Head of caudate nucleus (tissue), 42 donors: ENCODE results near the gene CAPN8.
"Not testable (repeated sequence)": the region's sequence is repeated elsewhere in the genome, so short reads cannot be mapped to it uniquely, and the experiment has no call there.

Source experiments
- DNase-seq, 42 donors: peaks; one replicate each; pipeline versions ENCODE4 v3.0.0 to v3.0.0-alpha.2; 2020 to 2021; ENCODE audit warnings: mixed read lengths in 7 of 42
- intact Hi-C: fragments of 100-400 bp; cut with DNase I; formaldehyde crosslinking; loops from one replicate; pipeline ENCODE4 v1.15.0; 2022

The CAPN8 gene

GRCh38 chr1:223545343-223545742 is 120.2 kb downstream of the CAPN8 start:
- DNase-seq: no peak
- intact Hi-C loops: no loop called here

DNA sequence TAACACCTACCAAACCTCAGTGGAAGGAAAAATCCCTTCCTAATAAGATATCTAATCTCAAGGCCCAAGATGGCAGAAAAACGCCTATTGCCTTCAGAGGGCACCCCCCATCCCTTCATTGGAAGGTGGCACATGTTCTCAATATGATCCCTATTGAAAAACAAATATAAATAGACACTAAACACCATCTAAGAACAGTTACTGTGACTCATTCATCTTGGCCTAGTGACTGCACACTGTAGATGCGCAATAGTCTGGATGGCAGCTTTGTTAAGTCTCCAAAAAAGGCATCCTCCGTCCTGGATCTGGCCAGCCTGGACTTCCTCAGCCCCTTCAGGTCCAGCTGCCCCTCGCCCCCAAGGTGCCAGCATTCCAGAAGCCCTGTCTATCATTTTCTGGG is 121.9 kb downstream of the CAPN8 start:
- intact Hi-C loops: no loop called here
- DNase-seq: no peak

DNA sequence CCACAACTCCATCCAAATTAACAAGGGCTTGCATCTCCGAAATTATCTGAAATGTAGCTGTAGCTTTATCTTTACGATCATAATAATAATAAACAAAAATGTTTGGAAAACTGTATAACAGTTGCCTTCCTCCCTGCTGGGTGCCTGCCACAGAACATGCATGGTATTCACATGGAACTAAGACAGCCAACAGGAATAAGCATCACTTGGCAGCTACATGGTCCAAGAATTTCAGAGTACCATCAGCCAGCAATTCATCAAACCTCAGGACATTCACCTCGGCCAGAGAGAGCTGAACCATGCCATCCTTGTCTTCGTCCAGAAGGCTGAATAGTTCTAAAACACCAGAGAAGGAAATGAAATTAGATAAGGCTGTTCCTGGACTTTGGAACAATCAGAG is 122.7 kb downstream of the CAPN8 start:
- DNase-seq: no peak
- intact Hi-C loops: no loop called here

GRCh38 chr1:223540485-223541106 is 124.9 kb downstream of the CAPN8 start:
- intact Hi-C loops: no loop called here
- no peak for DNase-seq

DNA sequence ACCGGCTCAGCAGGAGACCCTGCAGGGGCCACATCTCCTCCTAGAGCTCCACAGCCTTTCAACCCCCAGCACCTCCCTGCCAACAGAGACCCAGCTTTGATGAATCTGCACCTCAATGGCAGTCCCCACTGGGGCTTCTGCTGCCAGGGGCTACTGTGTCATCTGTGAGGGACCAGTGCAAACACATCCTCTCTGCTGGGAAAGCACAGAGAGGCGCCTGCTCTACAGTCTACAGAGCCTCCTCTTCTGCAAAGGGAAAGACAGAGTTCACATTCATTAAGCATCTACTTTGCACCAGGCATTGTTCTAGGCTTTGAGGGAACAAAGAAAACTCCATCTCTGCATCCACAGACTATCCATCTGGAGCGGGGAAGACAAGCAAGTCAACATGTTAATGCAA is 125.8 kb downstream of the CAPN8 start:
- DNase-seq: no peak
- intact Hi-C loops: no loop called here

DNA sequence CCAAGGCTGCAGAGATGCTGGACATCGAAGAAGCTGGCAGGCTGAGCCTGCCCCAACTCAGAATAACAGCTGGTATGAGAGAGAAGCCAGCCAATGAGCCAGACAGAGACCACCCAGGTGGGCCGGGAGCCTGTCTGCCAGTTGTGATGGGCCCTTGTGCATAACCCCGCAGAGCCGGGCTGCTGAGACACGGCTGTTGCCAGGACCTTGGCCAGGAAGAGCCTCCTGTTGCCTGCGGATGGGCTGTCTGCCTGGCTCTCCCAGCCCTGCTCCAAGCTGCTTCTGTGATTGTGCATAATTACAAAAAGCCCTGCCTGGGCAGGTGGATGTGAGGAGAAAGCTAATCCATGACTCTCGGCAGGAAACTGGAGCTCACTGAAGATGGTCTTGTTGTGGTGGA is 126.5 kb downstream of the CAPN8 start:
- intact Hi-C loops: no loop called here
- peak in 8 of 42 donors; percentile 5 to 46 (median 16) for DNase-seq

DNA sequence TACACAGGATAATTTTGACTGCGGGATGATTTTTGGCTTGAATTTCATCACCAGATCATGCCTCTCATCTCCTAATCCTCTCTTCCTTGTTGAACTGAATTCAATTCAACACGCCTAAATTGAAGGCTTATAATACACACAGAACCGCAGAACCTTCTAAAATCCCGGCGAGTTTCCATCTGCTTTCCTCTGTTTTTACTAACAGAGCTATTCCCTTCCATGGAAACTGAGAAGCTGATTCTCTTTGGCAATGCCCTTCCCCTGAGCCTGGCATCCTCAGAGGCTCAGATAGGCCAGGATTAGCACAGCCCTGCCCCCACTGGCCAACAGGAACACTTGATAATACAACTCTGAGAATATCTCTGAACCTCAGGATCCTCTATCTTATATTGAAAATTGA is 130.2 kb downstream of the CAPN8 start:
- DNase-seq: no peak
- intact Hi-C loops: no loop called here

GRCh38 chr1:223534677-223535076 is 130.8 kb downstream of the CAPN8 start:
- DNase-seq: no peak
- intact Hi-C loops: loop anchor here (5.0 kb wide), 1 partner anchor 148 kb away; no protein-coding TSS in a partner anchor

GRCh38 chr1:223533708-223534107 is 131.8 kb downstream of the CAPN8 start:
- intact Hi-C loops: loop anchor here (5.0 kb wide), 1 partner anchor 149 kb away; no protein-coding TSS in a partner anchor
- no peak for DNase-seq

- DNase-seq: peak; percentile 53 to 90 (median 80)
- intact Hi-C loops: loop anchor here (5.0 kb wide), 1 partner anchor 150 kb away; no protein-coding TSS in a partner anchor
Observed at GRCh38 chr1:223531742-223532341, 133.7 kb downstream of the CAPN8 start.

- intact Hi-C loops: no loop called here
- DNase-seq: no peak
Observed at GRCh38 chr1:223525957-223526356, 139.5 kb downstream of the CAPN8 start.

- intact Hi-C loops: no loop called here
- DNase-seq: no peak
Observed at GRCh38 chr1:223525546-223525945, 140.0 kb downstream of the CAPN8 start.

- DNase-seq: no peak
- intact Hi-C loops: no loop called here
Observed at GRCh38 chr1:223524930-223525451, 140.5 kb downstream of the CAPN8 start.

DNA sequence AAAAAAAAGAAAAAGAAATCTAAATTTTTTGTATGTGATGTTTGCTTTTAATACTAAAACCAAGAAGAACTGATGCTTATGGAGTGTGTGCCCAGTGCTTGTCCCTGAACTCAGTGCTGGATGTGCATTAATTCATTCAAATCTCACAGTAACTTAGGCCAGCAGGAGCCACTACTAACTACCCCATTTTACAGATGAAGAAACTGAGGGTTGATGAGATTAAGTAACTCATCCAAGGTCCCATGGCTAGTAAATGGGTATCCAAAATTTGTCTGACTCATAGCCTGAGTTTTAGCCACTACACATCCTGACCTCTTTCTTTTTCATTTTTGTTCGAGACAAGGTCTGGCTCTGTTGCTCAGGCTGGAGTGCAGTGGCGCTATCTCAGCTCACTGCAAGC is 144.4 kb downstream of the CAPN8 start:
- DNase-seq: no peak
- intact Hi-C loops: no loop called here

DNA sequence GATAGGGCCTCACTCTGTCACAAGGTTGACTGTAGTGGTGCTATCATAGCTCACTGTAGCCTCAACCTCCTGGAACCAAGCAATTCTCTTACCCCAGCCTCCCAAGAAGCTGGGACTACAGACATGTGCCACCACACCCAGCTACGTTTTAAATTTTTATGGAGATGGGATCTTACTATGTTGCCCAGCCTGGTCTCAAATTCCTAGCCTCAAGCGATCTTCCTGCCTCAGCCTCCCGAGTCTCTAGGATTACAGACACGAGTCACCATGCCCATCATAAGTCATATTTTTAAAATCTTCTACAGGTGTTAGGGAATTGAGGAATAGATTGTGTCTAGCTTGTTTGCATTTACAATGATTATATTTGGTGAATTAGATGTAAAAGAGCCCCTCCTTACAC is 145.3 kb downstream of the CAPN8 start:
- intact Hi-C loops: no loop called here
- DNase-seq: no peak

DNA sequence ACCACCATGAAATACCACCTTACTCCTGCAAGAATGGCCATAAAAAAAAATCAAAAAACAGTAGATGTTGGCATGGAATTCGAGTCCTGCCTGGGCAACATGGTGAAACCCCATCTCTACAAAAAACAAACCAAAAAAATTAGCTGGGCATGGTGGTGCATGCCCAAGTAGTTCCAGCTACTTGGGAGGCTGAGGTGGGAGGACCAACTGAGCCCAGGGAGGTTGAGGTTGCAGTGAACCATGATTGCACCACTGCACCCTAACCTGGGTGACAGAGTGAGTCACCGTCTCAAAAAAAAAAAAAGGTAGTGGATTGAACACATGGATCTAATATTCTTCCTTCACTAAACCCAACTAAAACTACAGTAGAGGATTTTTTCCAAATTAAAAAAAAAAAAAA is 146.4 kb downstream of the CAPN8 start:
- intact Hi-C loops: no loop called here
- no peak for DNase-seq

- intact Hi-C loops: not testable (repeated sequence)
Observed at GRCh38 chr1:223518553-223518952, 146.9 kb downstream of the CAPN8 start.

GRCh38 chr1:223515926-223516325 is 149.6 kb downstream of the CAPN8 start:
- intact Hi-C loops: no loop called here
- no peak for DNase-seq

More at GRCh38 chr1:223518553-223518952, 146.9 kb downstream of the CAPN8 start:
- not testable (repeated sequence) for DNase-seq

DNA sequence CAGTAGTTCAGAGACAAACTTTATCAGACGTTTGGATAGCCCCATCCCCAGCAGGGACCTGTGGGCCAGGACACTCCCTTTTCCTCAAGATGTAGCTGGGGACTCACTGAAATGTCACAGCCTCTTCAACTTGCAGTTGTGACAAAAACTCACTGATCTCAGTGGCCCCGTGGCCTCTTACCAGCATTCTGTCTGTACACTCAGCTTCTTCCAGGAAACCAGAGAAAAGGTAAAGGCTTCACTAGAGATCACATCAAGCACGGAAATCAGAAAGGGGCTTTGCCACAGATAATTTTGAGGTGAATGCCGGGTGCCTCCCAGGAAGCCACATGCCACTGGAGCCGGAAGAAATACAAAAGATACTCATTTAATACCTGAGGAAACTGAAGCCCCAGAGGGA is 150.1 kb downstream of the CAPN8 start:
- no peak for DNase-seq
- intact Hi-C loops: no loop called here

DNA sequence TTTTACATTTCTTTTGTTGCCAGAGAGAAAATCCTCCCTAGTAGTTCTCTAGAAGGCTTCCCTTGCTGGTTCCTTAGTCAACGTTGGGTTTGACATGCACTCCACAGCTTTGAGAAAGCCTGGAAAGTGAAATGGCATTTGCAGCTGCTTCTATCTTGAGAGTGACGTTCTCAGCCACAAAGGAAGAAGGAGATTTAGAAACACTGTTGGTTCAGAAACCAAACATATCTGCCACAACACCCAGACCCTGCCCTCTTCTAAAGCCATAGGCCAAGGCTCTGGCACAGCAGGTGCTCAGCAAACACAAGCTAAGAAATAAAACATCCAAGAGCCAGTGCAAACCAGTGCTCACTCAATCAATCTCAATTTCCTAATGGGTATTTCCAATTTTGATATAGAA is 150.9 kb downstream of the CAPN8 start:
- intact Hi-C loops: no loop called here
- DNase-seq: no peak

DNA sequence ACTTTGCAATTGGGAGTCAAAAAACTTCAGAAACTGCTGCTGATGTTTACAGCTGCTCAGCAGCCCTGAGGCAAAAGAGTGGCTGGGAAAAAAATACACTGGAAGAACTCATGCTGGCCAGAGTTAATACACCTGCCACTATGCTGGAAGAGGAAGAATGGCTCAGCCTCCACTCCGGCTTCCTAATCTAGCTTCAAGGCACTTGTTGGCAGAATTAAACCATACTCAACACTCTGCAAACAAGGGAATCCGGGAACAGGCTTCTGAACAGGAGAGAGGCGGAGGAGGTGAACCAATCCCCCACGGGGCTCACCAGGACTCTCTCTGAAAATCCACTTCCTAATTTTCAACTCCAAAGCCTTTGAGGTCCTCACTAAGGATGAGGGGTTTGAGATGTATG is 152.2 kb downstream of the CAPN8 start:
- intact Hi-C loops: no loop called here
- DNase-seq: no peak
